Left forelimb (tissue), 1 donor: Measurements from ENCODE around the gene TRAPPC1.
"Not testable (repeated sequence)": the region's sequence is repeated elsewhere in the genome, so short reads cannot be mapped to it uniquely, and the experiment has no call there.

Source experiments
- DNase-seq: peaks from one replicate; pipeline ENCODE4 v3.0.0-alpha.2; 2018; ENCODE audit warnings: low spot score

Gene TRAPPC1, protein sequence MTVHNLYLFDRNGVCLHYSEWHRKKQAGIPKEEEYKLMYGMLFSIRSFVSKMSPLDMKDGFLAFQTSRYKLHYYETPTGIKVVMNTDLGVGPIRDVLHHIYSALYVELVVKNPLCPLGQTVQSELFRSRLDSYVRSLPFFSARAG

DNA sequence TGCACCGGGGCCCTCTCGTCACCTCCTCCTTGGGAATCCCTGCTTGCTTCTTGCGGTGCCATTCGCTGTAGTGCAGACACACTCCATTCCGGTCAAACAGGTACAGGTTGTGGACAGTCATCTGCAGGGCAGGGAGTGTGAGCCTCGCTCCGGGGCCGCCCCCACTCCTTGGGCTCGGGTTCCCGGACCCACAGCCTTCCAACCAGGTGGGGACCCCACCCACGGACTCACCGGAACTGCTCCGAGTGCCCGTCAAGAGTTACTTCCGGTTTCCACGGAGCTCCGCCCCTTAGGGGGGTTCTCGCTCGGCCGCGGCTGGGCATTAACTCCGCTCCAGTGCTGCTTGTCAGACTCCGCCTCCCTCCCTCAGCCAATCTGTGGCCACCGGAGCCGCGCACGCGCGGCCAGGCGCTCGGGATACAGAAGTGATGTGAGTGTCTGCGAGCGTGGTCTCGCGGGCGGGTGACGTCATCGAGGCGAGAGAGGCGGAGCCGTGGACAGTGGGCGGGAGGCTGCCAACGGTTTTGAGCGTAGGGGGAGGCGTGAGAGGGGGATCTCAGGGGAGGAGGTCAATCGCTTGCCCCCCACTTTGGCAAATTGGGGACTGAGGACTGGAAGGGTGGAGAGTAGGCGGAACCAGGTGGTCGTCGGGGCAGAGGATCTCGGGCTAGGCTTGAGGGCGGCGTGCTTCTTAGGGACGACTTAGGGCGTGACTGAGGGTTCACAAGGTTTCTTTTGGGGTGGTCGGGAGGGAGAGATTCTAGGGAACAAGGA, at the start of gene TRAPPC1, which contains the start of gene CNTROB:
TSS of gene TRAPPC1 (minus strand) at position 238 of the 774 bp plus-strand sequence. CDS start at position 121, 117 bp downstream.
TSS of gene CNTROB (plus strand) at position 498 of the 774 bp plus-strand sequence. CDS start 874 bp downstream, outside the sequence.
- DNase-seq, result peak; percentile 100

DNA sequence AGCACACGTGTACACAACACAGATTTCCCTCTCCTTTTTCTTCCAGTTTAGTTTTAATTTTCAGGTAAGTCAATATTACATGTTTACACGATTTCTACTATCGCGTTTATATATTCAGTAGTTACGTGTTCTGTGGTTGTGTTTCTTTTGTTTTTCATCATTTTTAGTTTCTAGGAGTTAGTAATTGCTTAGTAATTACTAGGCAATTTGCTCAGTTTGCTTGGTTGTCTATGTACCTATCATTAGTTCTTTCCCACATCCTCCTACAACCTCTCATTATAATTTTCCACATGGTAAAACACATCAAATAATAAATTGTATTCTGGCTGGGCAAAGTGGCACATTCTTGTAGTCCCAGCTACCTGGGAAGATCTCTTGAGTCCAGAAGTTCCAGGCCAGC, 46.1 kb upstream of the TRAPPC1 start:
- no peak for DNase-seq

DNA sequence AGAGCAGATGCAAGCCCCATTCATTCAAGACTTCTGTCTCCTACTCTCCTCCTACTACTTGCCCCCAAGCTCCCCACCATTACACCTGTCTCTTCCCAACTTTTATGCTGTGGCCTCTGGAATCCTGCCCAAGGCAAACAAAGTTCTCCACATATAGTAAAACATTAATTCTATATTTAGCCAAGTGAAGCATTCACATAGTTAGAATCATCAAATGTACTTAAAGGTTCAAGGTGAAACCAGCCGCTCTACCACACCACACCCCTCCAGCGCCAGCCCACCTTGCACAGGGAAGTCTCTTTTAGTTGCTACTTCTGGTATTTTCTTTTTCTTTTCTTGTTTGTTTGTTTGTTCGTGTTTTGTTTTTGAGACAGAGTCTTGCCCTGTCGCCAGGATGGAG, 45.3 kb upstream of the TRAPPC1 start:
- no peak for DNase-seq

DNA sequence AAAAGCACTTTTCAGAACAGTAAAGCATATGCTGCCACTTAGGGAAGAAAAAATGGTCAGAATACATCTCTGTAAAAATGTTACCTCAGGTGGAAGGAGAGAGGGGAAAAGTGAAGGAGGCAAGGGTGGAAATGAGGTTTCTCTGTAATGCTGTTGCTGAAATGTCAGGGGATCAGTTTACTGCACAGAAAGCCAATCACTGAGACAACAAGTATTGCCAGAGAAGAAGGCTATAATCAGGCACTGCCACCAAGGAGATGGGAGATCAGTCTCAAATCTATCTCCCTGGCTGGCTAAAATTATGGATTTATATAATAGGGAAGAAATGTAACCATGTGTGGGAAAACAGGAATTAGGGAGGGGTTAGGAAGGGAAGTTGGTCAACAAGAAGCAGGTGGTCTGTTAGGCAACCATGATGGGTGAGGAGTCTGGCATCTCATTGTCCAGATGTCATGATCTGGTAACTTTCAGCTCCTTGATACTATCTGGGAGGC, 42.9 kb upstream of the TRAPPC1 start:
- no peak for DNase-seq

DNA sequence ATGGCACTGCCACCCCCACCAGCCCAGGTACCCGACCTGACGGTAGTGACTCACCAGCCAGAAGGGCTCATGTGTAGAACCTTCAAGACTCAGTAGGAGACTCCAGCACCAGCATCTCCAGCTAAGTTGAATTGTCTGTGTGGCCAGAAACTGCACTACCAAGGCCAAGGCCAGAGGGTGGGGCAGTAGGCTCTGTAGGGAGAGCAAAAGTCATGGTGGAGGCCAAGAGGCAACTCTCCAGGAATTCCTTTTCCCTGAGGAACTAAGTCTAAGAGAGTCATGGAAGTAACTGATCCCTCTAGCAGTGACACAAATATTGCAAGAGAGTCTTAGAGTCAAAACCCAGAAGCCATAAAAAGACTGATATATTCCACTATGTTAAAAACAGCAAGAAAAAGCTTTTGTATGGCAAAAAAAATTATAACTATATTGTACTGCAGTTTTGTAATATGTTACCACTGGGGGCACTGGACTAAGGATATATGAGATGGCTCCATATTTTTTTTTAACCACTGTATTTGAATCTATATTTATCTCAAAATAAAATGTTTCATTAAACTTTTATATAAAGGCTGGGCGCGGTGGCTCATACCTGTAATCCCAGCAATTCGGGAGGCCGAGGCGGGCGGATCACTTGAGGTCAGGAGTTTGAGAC, 40.5 kb upstream of the TRAPPC1 start:
- DNase-seq, result no peak

DNA sequence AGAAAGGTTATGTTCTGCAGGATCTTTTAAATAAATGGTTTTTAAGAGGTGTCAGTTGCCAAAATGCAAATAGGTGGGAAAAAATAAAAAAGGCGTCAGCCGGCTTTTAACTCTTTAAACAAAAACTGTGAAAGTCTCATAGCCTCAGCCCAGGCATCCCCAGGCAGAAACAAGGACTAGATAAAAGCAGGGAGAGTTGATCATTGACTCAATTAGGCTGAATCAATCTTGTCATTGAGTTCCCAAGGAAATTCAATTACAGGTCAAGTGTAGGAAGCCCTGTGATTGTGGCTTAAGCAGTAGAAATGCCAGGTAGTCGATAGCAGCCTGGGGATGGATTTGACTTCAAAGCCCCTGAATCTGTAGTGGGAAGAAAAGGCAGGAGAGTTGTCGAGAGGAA, 39.9 kb upstream of the TRAPPC1 start:
- no peak for DNase-seq

DNA sequence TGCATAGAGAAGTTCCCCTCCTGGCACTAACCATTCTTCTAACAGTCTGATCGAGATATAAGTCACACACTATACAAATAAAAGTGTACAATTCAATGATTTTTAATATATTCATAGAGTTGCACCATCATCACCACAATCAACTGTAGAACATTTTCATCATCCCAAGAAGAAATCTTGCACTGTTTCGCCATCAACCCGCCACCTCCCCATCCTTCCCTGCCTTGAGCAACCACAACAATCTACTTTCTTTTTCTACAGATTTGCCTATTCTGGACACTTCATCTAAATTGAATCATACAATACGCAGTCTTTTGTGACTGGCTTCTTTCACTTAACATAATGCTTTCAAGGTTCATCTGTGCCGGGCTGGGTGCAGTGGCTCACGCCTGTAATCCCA, 37.7 kb upstream of the TRAPPC1 start:
- no peak for DNase-seq

DNA sequence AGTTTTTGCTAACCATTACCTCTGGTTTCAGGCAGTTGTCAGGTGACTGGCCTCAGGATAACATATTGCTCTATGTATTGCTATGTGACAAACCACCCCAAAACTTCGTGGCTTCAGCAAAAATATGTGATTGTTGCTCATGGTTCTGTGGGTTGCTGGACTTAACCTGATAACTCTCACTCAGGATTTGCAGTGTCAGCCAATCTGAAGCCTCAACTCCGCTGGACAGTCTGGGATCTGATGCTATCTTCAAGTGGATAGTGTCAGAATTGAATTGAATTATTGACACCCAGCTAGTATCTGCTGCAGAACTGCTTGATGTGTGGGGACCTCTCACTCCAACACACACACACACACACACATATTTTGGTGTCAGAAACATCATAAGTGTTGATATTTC, 36.0 kb upstream of the TRAPPC1 start:
- no peak for DNase-seq

DNA sequence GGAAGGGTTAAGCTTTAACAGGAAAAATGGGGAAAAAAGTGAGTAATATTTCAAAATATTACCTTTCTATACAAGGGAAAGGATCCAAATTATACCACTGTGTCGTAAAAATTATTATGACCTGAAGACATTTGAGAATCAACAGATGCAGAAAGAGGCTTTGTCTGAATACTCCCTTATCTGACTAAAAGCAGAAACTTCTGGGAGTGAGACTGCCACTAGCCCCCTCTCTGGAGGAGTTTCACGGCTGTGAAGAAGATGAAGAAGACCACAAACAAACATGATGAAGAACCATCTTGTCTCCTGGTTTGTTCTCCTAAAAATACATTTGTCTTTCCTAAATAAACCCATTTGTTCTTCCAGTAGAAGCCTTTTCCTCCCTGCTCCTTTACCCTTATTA, 29.7 kb upstream of the TRAPPC1 start:
- no peak for DNase-seq

DNA sequence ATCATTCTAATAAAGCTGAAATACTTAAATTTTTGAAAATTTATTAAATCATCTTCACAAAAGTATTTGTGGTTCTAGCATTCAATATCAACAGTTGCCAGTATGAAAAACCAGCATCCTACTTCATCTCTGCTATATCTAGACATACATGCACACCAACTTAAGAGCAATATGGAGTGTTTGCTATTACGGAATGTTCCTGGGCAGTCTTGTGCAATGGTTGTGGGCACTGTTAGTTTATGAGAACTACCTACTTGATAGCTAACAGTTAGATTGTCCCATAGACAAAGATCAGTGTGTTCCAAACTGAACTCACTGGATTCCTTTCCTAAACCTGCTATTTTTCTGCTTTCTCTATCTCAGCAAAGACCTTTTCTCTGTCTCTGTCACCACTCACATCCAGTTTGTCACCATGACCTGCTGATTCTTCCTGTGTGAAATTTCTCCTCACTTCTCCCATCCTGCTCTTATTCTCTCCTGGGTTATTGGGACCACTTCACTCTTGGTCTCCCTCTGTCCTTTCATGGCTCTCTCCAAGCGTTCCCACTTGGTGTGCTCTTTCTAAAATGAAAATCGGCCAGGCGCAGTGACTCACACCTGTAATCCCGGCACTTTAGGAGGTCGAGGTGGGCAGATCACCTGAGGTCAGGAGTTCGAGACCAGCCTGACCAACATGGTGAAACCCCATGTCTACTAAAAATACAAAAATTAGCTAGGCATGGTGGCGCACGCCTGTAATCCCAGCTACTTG, 27.9 kb upstream of the TRAPPC1 start:
- no peak for DNase-seq

DNA sequence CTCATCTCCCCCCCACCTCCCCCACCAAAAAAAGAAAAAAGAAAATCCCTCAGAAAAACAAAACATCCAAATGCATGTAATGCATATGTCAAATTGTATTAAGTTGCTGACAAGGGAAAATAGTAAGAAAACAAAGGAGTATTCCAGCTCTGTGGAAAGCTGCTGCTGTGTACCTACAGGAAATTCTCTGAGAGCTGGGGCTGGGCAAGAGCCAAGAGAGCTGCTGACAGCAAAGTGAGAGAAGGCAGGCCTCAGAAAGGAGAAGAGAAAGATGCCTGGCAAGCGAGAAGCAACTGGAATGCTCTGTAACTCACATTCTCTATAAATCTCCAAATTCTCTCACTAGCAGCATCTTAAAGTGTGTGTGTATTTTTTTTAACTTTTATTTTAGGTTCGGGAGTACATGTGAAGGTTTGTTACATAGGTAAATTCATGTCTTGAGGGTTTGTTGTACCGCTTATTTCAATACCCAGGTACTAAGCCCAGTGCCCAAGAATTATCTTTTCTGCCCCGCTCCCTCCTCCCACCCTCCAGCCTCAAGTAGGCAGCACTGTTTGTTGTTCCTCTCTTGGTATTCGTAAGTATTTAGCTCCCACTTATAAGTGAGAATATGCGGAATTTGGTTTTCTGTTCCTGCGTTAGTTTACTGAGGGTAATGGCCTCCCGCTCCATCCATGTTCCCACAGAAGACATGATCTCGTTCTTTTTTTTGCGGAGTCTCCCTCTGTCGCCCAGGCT, 24.7 kb upstream of the TRAPPC1 start:
- no peak for DNase-seq

DNA sequence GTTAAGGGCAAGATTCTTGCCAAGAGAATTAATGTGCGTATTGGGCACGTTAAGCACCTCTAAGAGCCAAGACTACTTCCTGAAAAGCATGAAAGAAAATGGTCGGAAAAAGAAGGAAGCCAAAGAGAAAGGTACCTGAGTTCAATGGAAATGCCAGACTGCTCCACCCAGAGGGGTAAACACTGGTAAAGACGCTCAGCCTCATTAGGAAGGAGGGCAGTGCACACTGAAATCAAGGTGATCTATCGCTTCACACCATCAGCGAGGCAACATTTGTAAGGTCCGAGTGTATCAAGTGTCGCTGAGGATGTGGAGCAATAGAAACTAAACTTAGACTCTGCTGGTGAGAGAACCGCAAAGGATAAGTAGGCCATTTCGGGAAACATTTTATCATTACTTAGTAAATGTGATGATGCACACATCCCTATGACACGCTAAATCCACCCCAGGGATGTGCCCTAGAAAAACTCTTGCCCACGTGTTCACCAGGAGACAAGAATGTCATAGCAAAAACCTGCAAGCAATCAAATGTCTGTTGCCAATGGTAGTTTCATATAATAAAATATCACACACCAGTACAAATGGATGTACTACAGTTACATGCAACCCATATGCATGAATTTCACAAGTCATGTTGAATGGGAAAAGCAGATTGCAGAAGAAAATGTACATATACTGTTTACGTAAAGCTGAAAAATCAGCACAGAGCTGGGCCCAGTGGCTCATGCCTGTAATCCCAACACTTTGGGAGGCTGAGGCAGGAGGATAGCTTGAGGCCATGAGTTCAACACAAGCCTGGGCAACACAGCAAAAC, 23.9 kb upstream of the TRAPPC1 start:
- DNase-seq, result no peak

DNA sequence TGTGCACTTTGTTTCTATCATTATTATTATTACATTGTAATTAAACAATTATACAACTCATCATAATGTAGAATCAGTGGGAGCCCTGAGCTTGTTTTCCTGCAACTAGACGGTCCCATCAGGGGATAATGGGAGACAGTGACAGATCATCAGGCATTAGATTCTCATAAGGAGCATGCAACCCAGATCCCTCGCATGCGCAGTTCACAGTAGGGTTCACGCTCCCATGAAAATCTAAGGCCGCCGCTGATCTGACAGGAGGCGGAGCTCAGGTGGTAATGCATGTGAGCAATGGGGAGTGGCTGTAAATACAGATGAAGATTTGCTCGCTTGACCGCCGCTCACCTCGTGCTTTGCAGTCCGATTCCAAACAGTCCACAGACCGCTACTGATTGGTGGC, 21.5 kb upstream of the TRAPPC1 start:
- DNase-seq, result not testable (repeated sequence)

DNA sequence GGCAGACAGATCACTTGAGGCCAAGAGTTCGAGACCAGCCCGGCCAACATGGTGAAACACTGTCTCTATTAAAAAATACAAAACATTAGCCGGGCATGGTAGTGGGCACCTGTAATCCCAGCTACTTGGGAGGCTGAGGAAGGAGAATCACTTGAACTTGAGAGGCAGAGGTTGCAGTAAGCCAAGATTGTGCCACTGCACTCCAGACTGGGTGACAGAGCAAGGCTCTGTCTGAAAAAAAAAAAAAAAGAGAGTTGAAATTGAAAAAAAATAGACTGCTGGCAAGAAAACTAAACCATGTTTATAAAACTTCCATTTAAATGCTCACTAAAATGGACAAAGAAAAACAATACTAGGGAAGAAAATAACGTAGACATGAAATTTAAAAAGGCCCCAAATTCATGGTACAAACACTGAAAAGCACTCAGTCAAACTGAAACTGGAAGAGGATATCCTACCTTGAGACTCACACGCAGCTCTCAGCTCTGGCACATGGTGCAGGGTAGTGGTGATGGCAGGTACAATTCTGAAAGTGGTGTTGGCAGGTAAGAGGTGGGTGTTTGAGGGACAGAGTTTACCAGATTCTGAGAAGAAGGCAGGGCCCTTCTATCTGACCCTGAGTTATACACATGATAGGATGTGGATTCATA, 19.5 kb upstream of the TRAPPC1 start:
- DNase-seq, result no peak

DNA sequence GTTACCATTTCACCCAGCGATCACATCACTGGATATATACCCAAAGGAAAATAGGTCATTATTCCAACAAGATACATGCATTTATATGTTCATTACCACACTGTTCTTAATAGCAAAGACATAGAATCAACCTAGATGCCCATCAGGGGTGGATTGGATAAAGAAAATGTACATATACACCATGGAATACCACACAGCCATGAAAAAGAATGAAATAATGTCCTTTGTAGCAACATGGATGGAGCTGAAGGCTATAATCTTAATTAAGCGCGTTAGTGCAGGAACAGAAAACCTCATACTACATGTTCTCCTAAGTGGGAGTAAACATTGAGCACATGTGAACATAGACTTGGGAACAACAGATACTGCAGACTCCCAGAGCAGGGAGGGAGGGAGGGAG, 18.8 kb upstream of the TRAPPC1 start:
- DNase-seq, result no peak

DNA sequence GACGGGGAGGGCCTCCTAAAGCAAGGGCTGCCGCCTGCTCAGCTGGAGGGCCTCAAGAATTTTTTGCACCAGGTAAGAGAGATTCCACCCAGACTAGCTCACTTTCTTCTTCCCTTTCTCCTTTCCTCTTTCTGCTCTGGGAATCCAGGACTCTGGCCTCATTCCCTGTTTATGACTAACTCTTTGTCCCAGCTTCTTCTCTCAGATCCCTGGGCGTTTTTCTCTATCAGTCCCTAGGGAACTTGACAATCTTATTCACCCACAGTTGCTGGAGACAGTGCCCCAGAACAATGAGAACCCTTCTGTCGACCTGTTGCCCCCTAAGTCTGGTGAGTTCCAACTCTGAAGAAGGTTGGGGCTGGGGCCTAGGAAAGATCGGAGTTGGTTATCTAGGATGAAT, 15.9 kb upstream of the TRAPPC1 start:
- DNase-seq, result no peak

DNA sequence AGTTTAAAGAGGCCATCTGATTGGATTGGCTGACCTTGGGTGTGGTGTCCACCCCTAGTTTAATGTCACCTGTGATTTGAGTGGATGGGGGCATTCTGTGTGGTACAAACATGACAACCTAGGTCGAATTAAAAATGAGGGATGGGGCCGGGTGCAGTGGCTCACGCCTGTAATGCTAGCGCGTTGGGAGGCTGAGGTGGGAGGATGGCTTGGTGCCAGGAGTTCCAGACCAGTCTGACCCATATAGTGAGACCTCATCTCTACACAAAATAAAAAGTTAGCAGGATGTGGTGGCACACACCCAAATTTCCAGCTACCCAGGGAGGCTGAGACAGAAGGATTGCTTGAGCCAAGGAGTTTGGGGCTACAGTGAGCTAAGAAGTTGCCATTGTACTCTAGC, 14.7 kb upstream of the TRAPPC1 start:
- no peak for DNase-seq

DNA sequence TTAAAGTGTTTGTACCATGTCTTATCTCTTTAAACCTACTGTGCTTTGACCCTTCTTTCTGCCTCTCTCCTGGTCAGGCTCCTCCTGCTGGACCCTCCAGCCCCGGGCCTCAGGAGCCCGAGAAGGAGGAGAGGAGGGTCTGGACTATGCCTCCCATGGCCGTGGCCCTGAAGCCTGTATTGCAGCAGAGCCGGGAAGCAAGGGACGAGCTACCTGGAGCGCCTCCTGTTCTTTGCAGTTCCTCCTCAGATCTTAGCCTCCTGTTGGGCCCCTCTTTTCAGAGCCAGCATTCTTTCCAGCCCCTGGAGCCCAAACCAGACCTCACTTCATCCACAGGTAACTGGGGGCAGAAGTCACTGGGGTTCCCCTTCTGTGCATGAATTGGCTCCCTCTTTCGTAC, 13.9 kb upstream of the TRAPPC1 start:
- no peak for DNase-seq

DNA sequence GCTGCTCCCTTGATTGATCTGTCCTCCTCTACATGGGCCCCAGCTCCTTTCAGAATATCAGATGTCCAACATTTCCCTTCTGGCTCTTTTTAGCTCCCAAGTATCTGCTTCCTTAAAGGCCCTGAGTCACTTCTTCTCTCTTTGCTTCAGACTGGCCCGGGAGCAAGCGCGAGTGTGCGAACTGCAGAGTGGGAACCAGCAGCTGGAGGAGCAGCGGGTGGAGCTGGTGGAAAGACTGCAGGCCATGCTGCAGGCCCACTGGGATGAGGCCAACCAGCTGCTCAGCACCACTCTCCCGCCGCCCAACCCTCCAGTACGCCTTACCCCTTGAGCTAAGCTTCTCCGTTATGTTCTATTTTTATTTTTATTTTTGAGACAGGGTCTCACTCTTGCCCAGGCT, 12.6 kb upstream of the TRAPPC1 start:
- DNase-seq, result no peak

DNA sequence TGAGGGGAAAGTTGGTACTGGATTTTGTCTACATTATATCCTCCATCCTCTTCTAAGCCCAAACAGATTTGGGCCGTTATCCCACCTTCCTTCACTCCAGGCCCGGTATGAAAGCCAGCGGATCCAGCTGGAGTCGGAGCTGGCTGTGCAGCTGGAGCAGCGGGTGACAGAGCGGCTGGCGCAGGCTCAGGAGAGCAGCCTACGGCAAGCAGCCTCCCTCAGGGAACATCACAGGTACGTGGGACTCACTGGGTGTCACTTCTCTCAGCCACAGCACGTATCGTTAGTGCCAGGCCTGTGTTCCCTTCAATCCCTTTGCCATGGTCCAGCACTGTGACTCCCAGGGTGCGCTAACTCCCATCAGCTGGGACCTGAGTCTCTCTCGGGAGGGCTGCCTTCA, 11.5 kb upstream of the TRAPPC1 start:
- DNase-seq, result no peak
